HepG2 (cell line): ENCODE measurements around the gene CPXM1. TPM values are rescaled to one million over a fixed set of nuclear protein-coding genes. Genes with fewer than 3 reads are reported as not detected.

Experiments
- CAMTA2 ChIP-seq: sonication (generic); formaldehyde crosslinking; IDR thresholded peaks from 2 replicates; pipeline ENCODE4 v1.4.0; 2020; ENCODE audit warnings: mild to moderate bottlenecking, missing genetic modification reagents, borderline replicate concordance
- DDIT3 ChIP-seq: sonication (generic); formaldehyde crosslinking; IDR thresholded peaks from 2 replicates; pipeline ENCODE4 v1.4.0; 2020; ENCODE audit warnings: mild to moderate bottlenecking, missing genetic modification reagents
- ERF ChIP-seq: IDR thresholded peaks from 2 replicates; pipeline ENCODE4 v1.6.1; 2018; ENCODE audit warnings: missing biosample characterization, missing genetic modification reagents
- FIP1L1 ChIP-seq: fragments of 200-400 bp; formaldehyde crosslinking; IDR thresholded peaks from 2 replicates; pipeline ENCODE4 v1.6.1; 2018; ENCODE audit warnings: low read depth, mild to moderate bottlenecking, low read length, moderate library complexity, borderline replicate concordance; ENCODE audit not compliant: insufficient read depth
- GMEB1 ChIP-seq: sonication (generic); formaldehyde crosslinking; IDR thresholded peaks from 2 replicates; pipeline ENCODE4 v1.5.1; 2020; ENCODE audit warnings: missing genetic modification reagents, mild to moderate bottlenecking, borderline replicate concordance
- KDM4B ChIP-seq: sonication (generic); formaldehyde crosslinking; IDR thresholded peaks from 2 replicates; pipeline ENCODE4 v1.4.0; 2020; ENCODE audit warnings: missing genetic modification reagents
- MATR3 ChIP-seq: sonication (generic); formaldehyde crosslinking; IDR thresholded peaks from 2 replicates; pipeline ENCODE4 v1.4.0; 2020; ENCODE audit warnings: missing genetic modification reagents
- MXI1 ChIP-seq: IDR thresholded peaks from 3 replicates; pipeline ENCODE4 v1.6.1; 2012; ENCODE audit warnings: low read depth, low read length, inconsistent platforms, borderline replicate concordance
- NR3C1 ChIP-seq: sonication (generic); formaldehyde crosslinking; IDR thresholded peaks from 2 replicates; pipeline ENCODE4 v1.4.0; 2020; ENCODE audit warnings: missing genetic modification reagents
- PRMT3 ChIP-seq: sonication (generic); formaldehyde crosslinking; IDR thresholded peaks from 2 replicates; pipeline ENCODE4 v1.8.1; 2022; ENCODE audit warnings: low read depth, mild to moderate bottlenecking, moderate library complexity, missing genetic modification reagents, borderline replicate concordance
- RFX3 ChIP-seq: IDR thresholded peaks from 2 replicates; pipeline ENCODE4 v1.6.1; 2016; ENCODE audit warnings: missing biosample characterization, missing genetic modification reagents
- RXRB ChIP-seq: IDR thresholded peaks from 2 replicates; pipeline ENCODE4 v1.6.1; 2016; ENCODE audit warnings: borderline replicate concordance, missing genetic modification reagents, missing compliant biosample characterization
- TARDBP ChIP-seq: sonication (generic); formaldehyde crosslinking; IDR thresholded peaks from 2 replicates; pipeline ENCODE4 v1.8.0; 2022; ENCODE audit warnings: mild to moderate bottlenecking, missing genetic modification reagents
- THAP8 ChIP-seq: sonication (generic); formaldehyde crosslinking; IDR thresholded peaks from 2 replicates; pipeline ENCODE4 v1.5.1; 2020; ENCODE audit warnings: missing genetic modification reagents, mild to moderate bottlenecking, borderline replicate concordance
- ZBTB7B ChIP-seq: sonication (generic); formaldehyde crosslinking; IDR thresholded peaks from 2 replicates; pipeline ENCODE4 v1.4.0; 2020; ENCODE audit warnings: missing genetic modification reagents
- ZNF160 ChIP-seq: sonication (generic); formaldehyde crosslinking; IDR thresholded peaks from 2 replicates; pipeline ENCODE4 v1.8.0; 2022; ENCODE audit warnings: mild to moderate bottlenecking, inconsistent platforms, missing genetic modification reagents
- ZNF282 ChIP-seq: fragments of 450-650 bp; IDR thresholded peaks from 2 replicates; pipeline ENCODE4 v1.6.1; 2018; ENCODE audit not compliant: partially characterized antibody
- ZNF484 ChIP-seq: sonication (generic); formaldehyde crosslinking; IDR thresholded peaks from 2 replicates; pipeline ENCODE4 v1.5.1; 2020; ENCODE audit warnings: mild to moderate bottlenecking, low read depth, missing genetic modification reagents, borderline replicate concordance
- ZNF597 ChIP-seq: sonication (generic); formaldehyde crosslinking; IDR thresholded peaks from 2 replicates; pipeline ENCODE4 v1.5.0; 2020; ENCODE audit warnings: missing genetic modification reagents
- ZNF740 ChIP-seq: sonication (generic); formaldehyde crosslinking; IDR thresholded peaks from 2 replicates; pipeline ENCODE4 v1.4.0; 2020; ENCODE audit warnings: missing genetic modification reagents
- ZNF746 ChIP-seq: sonication (generic); formaldehyde crosslinking; IDR thresholded peaks from 2 replicates; pipeline ENCODE4 v1.8.0; 2022; ENCODE audit warnings: mild to moderate bottlenecking, missing genetic modification reagents
- ZNF775 ChIP-seq: sonication (generic); formaldehyde crosslinking; IDR thresholded peaks from 2 replicates; pipeline ENCODE4 v1.4.0; 2020; ENCODE audit warnings: missing genetic modification reagents, mild to moderate bottlenecking, moderate library complexity, borderline replicate concordance
- ZSCAN12 ChIP-seq: sonication (generic); formaldehyde crosslinking; IDR thresholded peaks from 2 replicates; pipeline ENCODE4 v1.9.0; 2021; ENCODE audit warnings: mild to moderate bottlenecking, missing genetic modification reagents
- ZZZ3 ChIP-seq: sonication (generic); formaldehyde crosslinking; IDR thresholded peaks from 2 replicates; pipeline ENCODE4 v1.4.0; 2020; ENCODE audit warnings: missing genetic modification reagents, mild to moderate bottlenecking, borderline replicate concordance
- polyA plus RNA-seq, 8 experiments: library from polyadenylated mRNA; depleted of rRNA in 3 of 8; stranded (reverse) in 7 of 8; unstranded in 1 of 8; fragments of >200 nt; fragmentation: Illumina TruSeq in 4 of 8; extraction: Trizol in 4 of 8; gene quantifications; 2 replicates each; pipeline versions ENCODE4 v1.2.1 to v1.2.3, GENCODE V29; 2011 to 2016; ENCODE audit warnings: low read depth in 4 of 8, missing spikeins in 1 of 8, mixed read lengths in 1 of 8; ENCODE audit not compliant: insufficient read depth in 1 of 8
- total RNA-seq, 5 experiments: library from RNA; depleted of rRNA; stranded (reverse); fragments of >200 nt; fragmentation: Illumina TruSeq; extraction: Trizol; gene quantifications; 2 replicates each; pipeline ENCODE4 v1.2.3, GENCODE V29; 2016; ENCODE audit warnings: low read depth in 1 of 5

Gene CPXM1
- total and polyA plus RNA-seq, 2 of the 13 experiments (the other 11 are each of a cell fraction or from before 2014, with no cell fraction given): 0.07 TPM; not detected in 1

- peak; percentile 96; the same call in 1 of the 2 replicates for TF ChIP-seq ZSCAN12 (CRISPR knock-in tag)
- peak; percentile 89 for TF ChIP-seq ZNF160 (CRISPR knock-in tag)
- peak; percentile 42; the same call in 1 of the 2 replicates for TF ChIP-seq DDIT3 (CRISPR knock-in tag)
- TF ChIP-seq TARDBP: peak; percentile 95
- peak; percentile 81; the same call in 2 of the 3 replicates for TF ChIP-seq MXI1
- TF ChIP-seq MATR3 (CRISPR knock-in tag): no peak
- TF ChIP-seq RXRB (CRISPR knock-in tag): peak; percentile 58
- TF ChIP-seq KDM4B (CRISPR knock-in tag): peak; percentile 78
- TF ChIP-seq CAMTA2 (CRISPR knock-in tag): peak; percentile 96; the same call in 1 of the 2 replicates
- TF ChIP-seq NR3C1 (CRISPR knock-in tag): peak; percentile 68; the same call in 1 of the 2 replicates
- peak; percentile 81; the same call in 1 of the 2 replicates for TF ChIP-seq ZNF484 (CRISPR knock-in tag)
- TF ChIP-seq GMEB1 (CRISPR knock-in tag): peak; percentile 88
- no peak for TF ChIP-seq FIP1L1
- no peak for TF ChIP-seq ZNF597 (CRISPR knock-in tag)
- TF ChIP-seq THAP8 (CRISPR knock-in tag): 0 out of 2 replicates have a peak, but pooled peaks have one; percentile 66
- TF ChIP-seq ZNF740 (CRISPR knock-in tag): peak; percentile 56
- peak; percentile 86 for TF ChIP-seq ZNF746 (CRISPR knock-in tag)
- no peak for TF ChIP-seq ZNF282
- 0 out of 2 replicates have a peak, but pooled peaks have one; percentile 26 for TF ChIP-seq PRMT3 (CRISPR knock-in tag)
- TF ChIP-seq ZNF775 (CRISPR knock-in tag): peak; percentile 52; the same call in 1 of the 2 replicates
- TF ChIP-seq ERF: peak; percentile 96
- TF ChIP-seq RFX3 (CRISPR knock-in tag): no peak
- TF ChIP-seq ZBTB7B (CRISPR knock-in tag): peak; percentile 92
- TF ChIP-seq ZZZ3 (CRISPR knock-in tag): peak; percentile 69
These were observed 39.9 kb upstream of the CPXM1 start, which contains the start of the genes PCED1A and VPS16 (continued) for GRCh38 chr20:2840138-2840966.
